GM12891 (cell line): ENCODE data around the gene ANXA7.
"Not testable (repeated sequence)": the region's sequence is repeated elsewhere in the genome, so short reads cannot be mapped to it uniquely, and the experiment has no call there.

Experiments
- DNase-seq: peaks from one replicate; pipeline ENCODE4 v3.0.0; 2011; ENCODE audit warnings: low spot score; ENCODE audit not compliant: insufficient read length
- FAIRE-seq: peaks from 2 replicates; lab custom pipeline; 2011; peaks lifted over from hg19 to GRCh38; lab: Jason Lieb, UNC
- PAX5 ChIP-seq: IDR thresholded peaks from 2 replicates; pipeline ENCODE4 v1.6.1; 2011; ENCODE audit warnings: low read length, moderate library complexity, mild to moderate bottlenecking; ENCODE audit not compliant: insufficient read depth, severe bottlenecking
- POLR2A ChIP-seq: IDR thresholded peaks from 2 replicates; pipeline ENCODE4 v1.6.1; 2011; ENCODE audit warnings: low read depth, low read length, control low read depth
- POLR2AphosphoS5 ChIP-seq: IDR thresholded peaks from 2 replicates; pipeline ENCODE4 v1.6.1; 2011; ENCODE audit warnings: low read depth, low read length, control low read depth
- POU2F2 ChIP-seq: IDR thresholded peaks from 2 replicates; pipeline ENCODE4 v1.6.1; 2011; ENCODE audit warnings: low read depth, mild to moderate bottlenecking, control low read depth, low read length, moderate library complexity
- SPI1 ChIP-seq: IDR thresholded peaks from 2 replicates; pipeline ENCODE4 v1.6.1; 2011; ENCODE audit warnings: low read depth, low read length, control low read depth
- TAF1 ChIP-seq: IDR thresholded peaks from 2 replicates; pipeline ENCODE4 v1.6.1; 2011; ENCODE audit warnings: low read depth, low read length, control low read depth

The ANXA7 gene

DNA sequence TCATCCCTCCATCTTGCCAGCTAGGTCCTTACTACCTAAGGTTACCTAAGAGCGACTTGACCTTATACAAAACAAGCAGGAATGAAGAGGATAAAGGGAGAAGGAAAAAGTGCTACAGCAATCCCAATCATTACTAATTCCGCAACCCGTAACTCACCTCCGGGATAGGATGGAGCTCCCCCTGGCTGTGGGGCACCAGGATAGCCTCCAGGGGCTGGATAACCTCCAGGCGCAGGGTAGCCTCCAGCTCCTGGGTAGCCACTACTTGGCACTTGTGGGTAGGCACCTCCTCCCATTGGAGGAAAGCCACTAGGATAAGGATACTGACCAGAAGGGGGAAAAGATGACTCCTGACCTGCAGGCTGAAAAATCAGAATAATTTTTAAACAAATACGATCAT is 15.8 kb downstream of the ANXA7 start:
- no peak for DNase-seq
- no peak for TF ChIP-seq POLR2AphosphoS5
- no peak for TF ChIP-seq PAX5
- no peak for TF ChIP-seq POU2F2
- TF ChIP-seq SPI1, result no peak
- no peak for TF ChIP-seq POLR2A
- TF ChIP-seq TAF1, result no peak
- no peak for FAIRE-seq

DNA sequence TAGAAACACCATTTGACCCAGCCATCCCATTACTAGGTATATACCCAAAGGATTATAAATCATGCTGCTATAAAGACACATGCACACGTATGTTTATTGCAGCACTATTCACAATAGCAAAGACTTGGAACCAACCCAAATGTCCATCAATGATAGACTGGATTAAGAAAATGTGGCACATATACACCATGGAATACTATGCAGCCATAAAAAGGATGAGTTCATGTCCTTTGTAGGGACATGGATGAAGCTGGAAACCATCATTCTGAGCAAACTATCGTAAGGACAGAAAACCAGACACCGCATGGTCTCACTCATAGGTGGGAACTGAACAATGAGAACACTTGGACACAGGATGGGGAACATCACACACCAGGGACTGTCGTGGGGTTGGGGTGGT is 19.5 kb downstream of the ANXA7 start:
- FAIRE-seq, DNase-seq: not testable (repeated sequence)

DNA sequence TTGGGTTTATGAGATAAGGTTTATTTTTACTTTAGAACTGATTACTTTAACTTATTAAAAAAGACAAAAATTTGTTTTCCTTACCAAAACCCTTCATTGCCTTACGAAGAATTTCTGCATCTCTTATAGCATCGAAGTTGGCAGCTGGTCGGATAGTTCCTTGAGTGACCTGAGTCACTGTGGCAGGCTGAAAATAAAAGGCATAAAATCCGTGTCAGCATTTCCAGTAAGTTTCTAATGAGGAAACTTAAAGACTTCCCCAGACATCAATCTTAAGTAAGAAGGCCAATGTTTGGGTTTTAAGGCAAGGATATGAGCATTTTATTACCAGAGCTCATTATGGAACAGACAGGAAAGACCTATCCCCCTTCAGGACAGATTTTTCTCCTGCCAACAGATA is 25.6 kb downstream of the ANXA7 start:
- no peak for DNase-seq
- no peak for FAIRE-seq

DNA sequence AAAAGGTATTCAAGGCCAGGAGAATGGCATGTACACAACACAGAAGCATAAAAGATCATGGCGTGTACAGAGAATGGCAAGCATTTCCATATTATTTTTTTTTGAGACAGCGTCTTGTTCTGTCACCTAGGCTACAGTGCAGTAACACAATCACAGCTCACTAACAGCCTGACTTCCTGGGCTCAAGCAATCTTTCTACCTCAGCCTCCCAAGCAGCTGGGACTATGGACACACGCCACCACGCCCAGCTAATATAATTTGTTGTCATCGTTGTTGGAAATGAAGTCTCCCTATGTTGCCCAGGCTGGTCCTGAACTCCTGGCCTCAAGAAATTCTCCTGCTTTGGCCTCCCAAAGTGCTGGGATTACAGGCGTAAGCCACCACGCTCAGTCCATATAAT is 27.3 kb downstream of the ANXA7 start:
- TF ChIP-seq POLR2AphosphoS5, result no peak
- no peak for TF ChIP-seq TAF1
- DNase-seq, result no peak
- FAIRE-seq, result no peak

More for the DNA sequence above, 25.6 kb downstream of the ANXA7 start:
- TF ChIP-seq TAF1 (no peak), POLR2A (no peak), POU2F2 (no peak)

DNA sequence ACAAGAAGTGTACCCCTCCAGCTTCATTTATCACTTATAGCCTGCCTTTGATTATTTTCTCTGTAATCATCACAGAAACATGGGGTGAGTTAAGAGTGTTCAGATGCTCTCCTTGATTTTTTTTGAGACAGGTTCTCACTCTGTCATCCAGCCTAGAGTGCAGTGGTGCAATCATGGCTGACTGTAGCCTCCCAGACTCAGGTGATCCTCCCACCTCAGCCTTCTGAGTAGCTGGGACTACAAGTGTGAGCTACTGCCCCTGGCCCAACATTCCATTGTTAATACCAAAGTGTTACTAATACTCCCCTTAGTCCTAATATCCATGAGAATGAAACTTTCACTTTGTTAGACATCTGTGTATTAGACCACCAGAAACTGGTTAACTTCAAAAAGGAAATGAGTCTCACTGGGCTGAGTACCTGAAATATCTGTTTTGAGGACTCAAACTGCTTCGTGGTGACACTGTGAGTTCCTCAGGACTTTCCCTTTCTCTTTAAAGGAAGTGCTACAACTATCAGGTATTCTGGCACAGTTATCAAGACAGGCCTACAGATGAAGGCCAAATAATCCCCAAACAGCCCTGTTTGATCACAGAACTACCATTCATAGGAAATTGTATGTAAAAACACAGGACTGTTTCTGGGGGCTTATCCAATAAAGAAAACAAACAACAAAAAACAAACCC is 34.7 kb downstream of the ANXA7 start:
- TF ChIP-seq SPI1 (peak; percentile 74), PAX5 (no peak), POU2F2 (no peak)
- DNase-seq, result no peak
- FAIRE-seq, result peak; percentile 26

DNA sequence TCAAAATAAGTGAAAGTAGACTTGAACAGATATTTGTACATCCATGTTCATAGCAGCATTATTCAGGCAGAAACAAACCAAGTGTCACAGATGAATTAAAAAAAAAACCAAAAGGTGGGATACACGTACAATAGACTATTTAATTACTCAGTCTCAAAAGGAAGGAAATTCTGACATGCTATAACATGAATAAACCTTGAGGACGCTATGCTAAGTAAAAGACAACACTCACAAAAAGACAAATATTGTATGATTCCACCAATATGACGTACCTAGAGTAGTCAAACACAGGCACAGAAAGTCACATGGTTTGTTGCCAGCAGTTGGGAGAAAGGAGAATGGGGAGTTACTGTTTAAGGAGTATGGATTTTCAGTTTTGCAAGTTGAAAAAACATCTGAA is 37.2 kb downstream of the ANXA7 start:
- DNase-seq (no peak), FAIRE-seq (no peak)
- no peak for TF ChIP-seq POLR2A
- no peak for TF ChIP-seq TAF1
- TF ChIP-seq SPI1, result no peak

DNA sequence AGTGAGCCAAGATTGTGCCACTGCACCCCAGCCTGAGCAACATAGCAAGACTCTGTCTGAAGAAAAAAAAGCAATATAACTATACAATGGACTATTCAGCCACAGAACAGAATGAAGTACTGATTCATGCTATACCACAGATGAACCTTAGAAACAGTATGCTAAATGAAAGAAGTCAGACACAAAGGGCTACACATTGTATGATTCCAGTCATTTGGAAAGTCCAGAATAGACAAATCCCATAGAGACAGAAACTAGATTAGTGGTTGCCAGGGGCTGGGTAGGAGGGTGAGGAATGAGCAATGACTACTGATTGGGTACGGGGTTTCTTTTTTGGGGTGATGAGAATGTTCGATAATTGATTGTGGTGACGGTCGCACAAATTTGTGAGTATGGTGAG is 45.6 kb downstream of the ANXA7 start:
- FAIRE-seq (no peak), DNase-seq (no peak)
- TF ChIP-seq POU2F2 (no peak), POLR2AphosphoS5 (no peak), PAX5 (no peak), SPI1 (no peak)

DNA sequence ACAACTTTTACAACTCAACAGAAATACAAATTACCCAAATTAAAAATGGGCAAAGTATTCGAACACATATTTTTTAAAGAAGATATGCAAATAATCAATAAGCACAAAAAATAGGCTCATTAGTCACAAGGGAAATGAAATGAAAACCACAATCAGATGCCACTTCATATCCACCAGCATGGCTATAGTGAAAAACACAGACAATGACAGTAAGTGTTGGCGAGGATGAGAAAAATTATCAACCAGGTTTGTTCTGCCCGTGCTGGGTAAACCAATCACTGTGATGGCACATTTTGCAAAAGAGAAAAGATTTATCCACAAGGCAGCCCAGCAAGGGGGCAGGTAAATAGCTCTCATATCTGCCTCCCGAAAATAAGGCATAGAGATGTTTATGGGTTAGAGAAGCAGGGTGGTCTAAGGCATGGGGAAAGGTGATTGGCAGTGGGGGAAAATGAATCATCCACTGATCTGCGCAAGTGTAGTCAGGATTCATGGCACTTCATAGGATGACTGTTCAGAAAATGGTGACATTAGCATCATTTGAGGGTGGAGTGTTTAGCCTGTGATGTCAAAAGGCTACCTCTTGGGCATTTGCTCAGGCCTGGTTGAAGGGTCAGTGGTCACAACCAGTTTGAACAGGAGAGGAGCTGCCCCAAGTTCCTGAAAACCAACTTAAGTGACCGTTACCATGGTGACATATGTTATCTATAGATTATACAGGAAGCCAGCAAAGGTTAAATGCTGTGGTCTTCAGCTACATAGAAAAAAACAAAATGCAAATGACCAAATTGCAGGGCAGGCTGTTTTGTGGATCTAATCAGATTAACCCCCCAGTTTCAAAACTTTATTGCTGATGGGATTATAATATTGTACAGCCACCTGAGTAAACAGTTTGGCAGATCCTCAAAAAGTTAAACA is 47.2 kb downstream of the ANXA7 start:
- FAIRE-seq (peak; percentile 40), DNase-seq (no peak)
- TF ChIP-seq POLR2AphosphoS5 (no peak), SPI1 (no peak), PAX5 (no peak), TAF1 (no peak), POU2F2 (no peak)

DNA sequence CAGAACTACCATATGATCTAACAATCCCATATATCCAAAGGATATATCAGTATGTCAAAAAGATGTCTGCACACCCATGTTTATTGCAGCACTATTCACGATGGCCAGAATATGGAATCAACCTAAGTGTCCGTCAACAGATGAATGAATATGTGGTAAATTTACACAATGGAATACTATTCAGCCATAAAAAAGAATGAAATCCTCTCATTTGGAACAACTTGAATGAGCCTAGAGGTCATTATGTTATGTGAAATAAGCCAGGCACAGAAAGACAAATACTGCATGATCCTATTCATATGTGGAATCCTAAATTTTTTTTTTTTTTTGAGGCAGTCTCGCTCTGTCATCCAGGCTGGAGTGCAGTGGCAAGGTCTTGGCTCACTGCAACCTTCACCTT is 48.9 kb downstream of the ANXA7 start:
- TF ChIP-seq POLR2AphosphoS5 (no peak), POU2F2 (no peak)
- DNase-seq (no peak), FAIRE-seq (no peak)

DNA sequence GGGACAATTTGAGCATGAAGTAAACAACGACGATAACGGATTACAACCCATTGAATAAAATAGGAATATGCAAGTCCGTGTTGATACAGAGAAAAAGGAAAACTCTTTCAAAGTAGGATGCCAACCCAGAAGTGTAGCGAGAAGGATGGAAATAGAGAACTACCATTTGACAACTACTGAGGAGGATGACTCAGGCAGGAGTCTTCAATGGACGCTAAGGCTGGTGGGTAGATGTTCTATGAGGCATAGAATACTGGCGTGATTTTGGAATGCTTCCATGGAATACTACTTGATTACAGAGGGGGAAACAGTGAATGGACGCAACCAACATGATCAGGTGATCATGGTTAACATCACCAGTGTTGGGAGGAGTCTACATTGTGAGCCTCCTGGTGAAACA is 54.4 kb downstream of the ANXA7 start:
- DNase-seq (no peak), FAIRE-seq (no peak)
- no peak for TF ChIP-seq POLR2A
- no peak for TF ChIP-seq SPI1
- TF ChIP-seq POLR2AphosphoS5, result no peak
- TF ChIP-seq POU2F2, result no peak
- TF ChIP-seq PAX5, result no peak
- no peak for TF ChIP-seq TAF1
